Fibroblast of mammary gland (primary cell): ENCODE data around the gene SLCO2B1.

Experiments used
- DNase-seq: peaks from one replicate; pipeline ENCODE4 v3.0.0-alpha.2; 2010; ENCODE audit warnings: low read depth
- H3K4me3 ChIP-seq: 2 replicates; pipeline ENCODE4 v1.5.1; 2011; ENCODE audit warnings: low read depth, mild to moderate bottlenecking, low read length, moderate library complexity; ENCODE audit not compliant: control insufficient read depth
- TF ChIP-seq, protein P1 (sequence below): conservative IDR thresholded peaks from 2 replicates; pipeline ENCODE4 v1.5.1; 2011; ENCODE audit warnings: low read depth, low read length, inconsistent platforms; ENCODE audit not compliant: control insufficient read depth, insufficient read depth

Gene SLCO2B1

DNA sequence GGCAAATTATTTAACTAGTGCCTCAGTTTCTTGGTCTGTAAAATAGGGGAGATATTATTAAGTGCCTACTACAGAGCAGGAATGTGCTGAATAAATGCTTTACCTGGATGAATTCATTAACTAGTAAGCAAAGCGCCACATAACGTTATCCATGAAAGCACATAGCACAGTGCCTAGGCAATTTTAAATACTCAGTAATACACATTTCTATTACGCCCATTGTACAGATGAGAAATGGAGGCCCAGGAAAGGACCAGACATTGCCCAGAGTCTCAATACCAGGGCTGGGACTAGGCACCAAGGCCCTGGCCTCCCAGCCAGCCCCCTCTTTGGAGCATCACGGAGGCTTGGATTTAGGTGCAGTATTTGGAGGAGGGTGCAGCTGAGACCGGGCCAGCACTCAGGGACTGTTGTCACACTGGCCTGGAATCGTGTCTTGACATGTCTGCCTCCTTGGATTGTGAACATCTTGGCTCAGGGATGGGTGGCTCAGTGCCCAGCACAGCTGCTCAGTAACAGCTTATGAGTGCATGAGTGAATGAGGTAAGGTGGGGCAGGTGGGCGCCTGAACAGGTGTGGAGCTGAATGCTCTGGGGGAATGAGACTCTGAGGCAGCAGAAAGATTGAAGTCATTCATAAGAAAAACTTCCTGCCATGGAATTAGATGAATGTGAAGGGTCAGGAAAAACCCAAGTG lies 47.5 kb downstream of the SLCO2B1 start:
- TF ChIP-seq, protein P1, sequence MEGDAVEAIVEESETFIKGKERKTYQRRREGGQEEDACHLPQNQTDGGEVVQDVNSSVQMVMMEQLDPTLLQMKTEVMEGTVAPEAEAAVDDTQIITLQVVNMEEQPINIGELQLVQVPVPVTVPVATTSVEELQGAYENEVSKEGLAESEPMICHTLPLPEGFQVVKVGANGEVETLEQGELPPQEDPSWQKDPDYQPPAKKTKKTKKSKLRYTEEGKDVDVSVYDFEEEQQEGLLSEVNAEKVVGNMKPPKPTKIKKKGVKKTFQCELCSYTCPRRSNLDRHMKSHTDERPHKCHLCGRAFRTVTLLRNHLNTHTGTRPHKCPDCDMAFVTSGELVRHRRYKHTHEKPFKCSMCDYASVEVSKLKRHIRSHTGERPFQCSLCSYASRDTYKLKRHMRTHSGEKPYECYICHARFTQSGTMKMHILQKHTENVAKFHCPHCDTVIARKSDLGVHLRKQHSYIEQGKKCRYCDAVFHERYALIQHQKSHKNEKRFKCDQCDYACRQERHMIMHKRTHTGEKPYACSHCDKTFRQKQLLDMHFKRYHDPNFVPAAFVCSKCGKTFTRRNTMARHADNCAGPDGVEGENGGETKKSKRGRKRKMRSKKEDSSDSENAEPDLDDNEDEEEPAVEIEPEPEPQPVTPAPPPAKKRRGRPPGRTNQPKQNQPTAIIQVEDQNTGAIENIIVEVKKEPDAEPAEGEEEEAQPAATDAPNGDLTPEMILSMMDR = no peak
- H3K4me3 ChIP-seq = no peak overlapping the region
- no peak for DNase-seq

DNA sequence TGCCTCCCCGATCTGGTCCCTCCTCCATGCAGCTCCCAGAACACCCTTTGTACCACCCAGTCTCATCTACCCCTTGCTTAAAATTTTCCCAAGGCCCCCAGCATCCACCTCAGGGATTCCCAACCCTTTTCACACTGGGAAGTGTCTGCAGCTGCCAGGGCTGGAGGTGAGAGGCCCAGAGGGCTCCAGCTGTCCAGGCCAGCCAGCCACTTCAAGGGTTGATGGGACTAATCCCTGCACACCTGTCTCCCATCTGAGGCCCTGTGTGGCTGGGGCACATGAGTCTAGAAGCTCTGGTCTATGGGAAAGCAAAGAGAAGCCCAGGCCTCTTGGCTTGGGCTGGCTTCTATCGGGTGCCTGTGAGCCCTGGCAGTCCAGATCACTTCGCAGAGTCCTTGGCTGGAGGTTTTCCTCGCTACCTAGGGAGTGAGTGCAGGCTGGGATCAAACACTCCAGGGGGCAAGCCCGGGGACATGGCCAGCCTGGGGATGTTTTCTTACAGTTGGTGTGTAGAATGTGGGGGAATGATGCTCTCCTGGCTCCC lies 48.6 kb downstream of the SLCO2B1 start:
- no peak overlapping the region for H3K4me3 ChIP-seq
- DNase-seq = no peak
- TF ChIP-seq, protein P1 = no peak

DNA sequence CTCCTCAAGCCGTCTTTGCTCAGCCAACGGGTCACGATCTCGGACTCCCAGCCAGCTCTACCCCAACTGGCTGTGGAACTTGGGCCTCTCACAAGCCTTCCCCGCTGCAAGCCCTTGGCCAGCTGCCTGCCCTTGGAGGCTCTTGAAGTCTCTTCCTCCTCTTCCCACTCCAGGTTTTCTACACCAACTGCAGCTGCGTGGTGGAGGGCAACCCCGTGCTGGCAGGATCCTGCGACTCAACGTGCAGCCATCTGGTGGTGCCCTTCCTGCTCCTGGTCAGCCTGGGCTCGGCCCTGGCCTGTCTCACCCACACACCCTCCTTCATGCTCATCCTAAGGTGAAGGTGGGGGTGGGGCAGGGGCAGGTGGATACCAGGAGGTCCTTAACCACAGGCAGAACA lies 49.1 kb downstream of the SLCO2B1 start:
- H3K4me3 ChIP-seq = no peak overlapping the region
- no peak for DNase-seq
- TF ChIP-seq, protein P1 = no peak

DNA sequence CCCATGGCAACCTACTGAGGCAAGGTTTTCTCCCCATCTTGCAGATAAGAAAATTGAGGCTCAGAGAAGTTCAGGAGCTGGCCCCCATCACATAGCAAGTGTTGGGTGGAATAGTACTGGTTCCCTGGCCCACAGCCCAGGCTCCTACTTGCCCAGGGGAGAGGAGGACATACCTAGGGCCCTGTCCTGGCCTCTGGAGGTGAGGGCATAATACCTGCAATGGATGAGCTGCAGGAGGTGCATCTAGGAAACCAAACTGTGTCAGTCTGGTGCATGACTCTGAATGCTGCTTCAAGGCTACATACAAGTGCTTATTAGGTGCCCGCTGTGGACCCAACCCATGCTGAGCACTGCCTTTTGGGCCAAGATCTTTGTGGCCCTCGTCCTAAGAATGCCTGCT lies 49.6 kb downstream of the SLCO2B1 start:
- no peak overlapping the region for H3K4me3 ChIP-seq
- DNase-seq = no peak
- TF ChIP-seq, protein P1 = no peak

DNA sequence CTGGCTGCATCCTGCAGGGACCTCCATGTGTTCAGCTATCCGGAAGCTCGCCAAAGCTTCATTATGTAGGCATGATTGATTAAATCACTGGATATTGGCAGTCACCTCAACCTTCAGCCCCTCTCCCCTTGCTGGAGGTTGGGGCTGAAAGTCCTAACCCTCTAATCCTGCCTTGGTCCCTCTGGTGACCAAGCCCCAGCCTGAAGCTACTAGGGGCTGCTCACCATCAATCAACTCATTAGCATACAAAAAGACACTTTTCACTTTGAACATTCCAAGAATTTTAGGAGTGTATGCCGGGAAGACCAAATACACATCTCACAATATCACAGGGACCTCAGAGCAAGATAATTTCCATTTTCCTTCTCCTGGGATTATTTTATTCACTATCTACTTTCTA lies 50.9 kb downstream of the SLCO2B1 start:
- DNase-seq = no peak
- H3K4me3 ChIP-seq = no peak overlapping the region
- TF ChIP-seq, protein P1 = no peak

DNA sequence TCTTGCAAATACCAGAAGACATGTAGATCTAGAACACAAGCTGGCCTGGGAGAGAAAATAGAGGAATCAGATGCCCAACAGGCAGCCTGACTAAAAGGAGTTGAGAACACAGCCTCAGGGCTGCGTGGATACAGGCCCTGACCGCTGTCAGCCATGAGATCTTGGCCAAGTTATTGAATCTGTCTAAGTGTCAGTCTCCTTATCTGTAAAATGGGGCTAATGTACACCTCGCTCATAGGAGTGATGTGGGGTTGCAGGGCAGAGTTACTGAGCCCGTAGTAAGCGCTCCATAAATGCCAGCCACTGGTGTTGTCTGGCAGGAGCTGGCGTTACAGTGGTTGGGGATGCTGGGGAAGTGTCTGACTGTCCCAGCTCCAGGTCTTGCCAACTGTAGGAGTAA lies 51.3 kb downstream of the SLCO2B1 start:
- DNase-seq = no peak
- TF ChIP-seq, protein P1 = no peak
- no peak overlapping the region for H3K4me3 ChIP-seq
